Lower lobe of right lung (tissue), 2 donors: Measurements from ENCODE around the gene MYRF. TPM values are rescaled to one million over a fixed set of nuclear protein-coding genes. Genes with fewer than 3 reads are reported as not detected.

ENCODE experiments used
- ATAC-seq, 2 donors: fragments of 200-7000 bp; cut with Tn5 transposase; one replicate each; pipeline ENCODE4 v1.9.1; 2020 to 2022; ENCODE audit warnings: mild to moderate bottlenecking in 2 of 2, moderate library complexity in 2 of 2
- DNase-seq: peaks from one replicate; pipeline ENCODE4 v3.0.0-alpha.2; 2020
- H3K27ac ChIP-seq: fragments of 200-600 bp; one replicate; pipeline ENCODE4 v1.8.0; 2022
- H3K27me3 ChIP-seq: fragments of 200-600 bp; one replicate; pipeline ENCODE4 v1.8.0; 2022; ENCODE audit warnings: low read depth
- H3K36me3 ChIP-seq: fragments of 200-600 bp; one replicate; pipeline ENCODE4 v1.8.0; 2022; ENCODE audit warnings: mild to moderate bottlenecking
- H3K4me1 ChIP-seq: fragments of 200-600 bp; one replicate; pipeline ENCODE4 v1.8.0; 2022
- H3K4me3 ChIP-seq: fragments of 200-600 bp; one replicate; pipeline ENCODE4 v1.8.0; 2022; ENCODE audit warnings: mild to moderate bottlenecking
- H3K9me3 ChIP-seq: fragments of 200-600 bp; one replicate; pipeline ENCODE4 v1.8.0; 2022
- intact Hi-C: fragments of 100-400 bp; cut with DNase I; formaldehyde crosslinking; loops from one replicate; pipeline ENCODE4 v1.11.0; 2022
- total RNA-seq: library from RNA; stranded (reverse); fragmentation: NEBNext Ultra II Directional; extraction: Animal tissue kit (Norgen Biotek cat#: 25700); gene quantifications from one replicate; pipeline ENCODE4 v1.2.1, GENCODE V29; 2021
- TF ChIP-seq, protein P1 (sequence below): fragments of 200-600 bp; IDR thresholded peaks from one replicate; pipeline ENCODE4 v1.8.0; 2022; ENCODE audit warnings: antibody characterized with exemption, mild to moderate bottlenecking
- donor health status: DM: no; HTN: yes; CAD: no; lungs with severe emphysema.

MYRF gene
- total RNA-seq, 1 donor from 2014 or later, result 37.9 TPM

DNA sequence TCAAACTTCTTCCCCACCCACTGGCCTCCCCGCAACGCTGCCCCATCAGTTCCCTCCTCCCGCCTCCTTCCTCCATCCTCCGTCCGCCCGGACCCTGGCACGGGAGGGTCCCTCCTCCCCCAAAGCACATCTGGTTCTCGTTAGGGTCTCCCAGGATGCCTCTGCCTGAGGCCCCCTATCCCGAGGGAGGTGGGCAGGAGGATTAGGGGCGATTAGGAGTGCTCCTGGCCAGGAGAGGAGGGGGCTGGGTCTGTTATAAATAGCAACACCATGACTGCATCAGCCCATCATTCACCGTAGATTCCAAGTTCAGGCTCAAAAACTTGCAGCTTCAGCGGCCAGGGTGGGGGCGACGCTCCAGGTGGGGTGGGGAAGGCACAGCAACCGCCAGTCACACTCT is 10.4 kb downstream of the MYRF start:
- DNase-seq, result no peak
- H3K27ac ChIP-seq, result no peak overlapping the region

DNA sequence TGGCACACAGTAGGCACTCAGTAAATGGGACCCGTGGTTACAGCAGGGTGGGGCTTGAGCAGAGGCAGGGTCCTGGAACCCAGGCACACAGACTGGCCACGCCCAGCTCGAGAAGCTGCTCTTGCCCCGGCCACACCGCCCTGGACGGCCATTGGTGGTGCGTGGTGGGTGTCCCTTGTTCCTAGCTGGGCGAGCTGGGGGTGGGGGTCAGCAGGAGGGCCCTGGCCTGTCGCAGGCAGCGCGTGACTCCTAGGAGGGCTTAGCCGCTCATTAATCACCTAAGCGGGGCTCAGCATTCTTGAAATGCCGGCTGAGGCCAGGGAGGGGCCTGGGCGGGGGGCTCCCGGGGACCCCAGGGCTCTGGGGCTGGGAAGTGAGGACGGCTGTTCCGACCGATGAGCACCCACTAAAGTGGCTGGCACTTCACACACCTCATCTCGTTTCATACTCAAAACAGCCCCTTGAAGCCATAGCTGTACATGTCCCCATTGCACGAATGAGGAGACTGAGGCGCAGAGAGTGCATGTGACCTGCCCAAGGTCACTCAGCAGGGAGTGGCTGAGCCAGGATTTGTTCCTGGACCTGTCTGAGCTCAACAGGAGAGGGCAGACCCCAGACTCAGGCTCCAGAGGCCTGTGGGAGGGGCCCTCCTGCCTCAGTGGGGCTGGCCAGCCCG is 11.6 kb downstream of the MYRF start:
- Histone ChIP-seq H3K27me3 (peaks cover 10% of the 10 kb centered on the region), H3K36me3 (no peaks in the 10 kb centered on the region), H3K4me3 (no peak overlapping the region), H3K27ac (no peak overlapping the region), H3K9me3 (no peaks in the 10 kb centered on the region), H3K4me1 (no peaks in the 10 kb centered on the region)
- DNase-seq (no peak), ATAC-seq (no peak)
- intact Hi-C loops, result no loop called here
- TF ChIP-seq, protein P1, sequence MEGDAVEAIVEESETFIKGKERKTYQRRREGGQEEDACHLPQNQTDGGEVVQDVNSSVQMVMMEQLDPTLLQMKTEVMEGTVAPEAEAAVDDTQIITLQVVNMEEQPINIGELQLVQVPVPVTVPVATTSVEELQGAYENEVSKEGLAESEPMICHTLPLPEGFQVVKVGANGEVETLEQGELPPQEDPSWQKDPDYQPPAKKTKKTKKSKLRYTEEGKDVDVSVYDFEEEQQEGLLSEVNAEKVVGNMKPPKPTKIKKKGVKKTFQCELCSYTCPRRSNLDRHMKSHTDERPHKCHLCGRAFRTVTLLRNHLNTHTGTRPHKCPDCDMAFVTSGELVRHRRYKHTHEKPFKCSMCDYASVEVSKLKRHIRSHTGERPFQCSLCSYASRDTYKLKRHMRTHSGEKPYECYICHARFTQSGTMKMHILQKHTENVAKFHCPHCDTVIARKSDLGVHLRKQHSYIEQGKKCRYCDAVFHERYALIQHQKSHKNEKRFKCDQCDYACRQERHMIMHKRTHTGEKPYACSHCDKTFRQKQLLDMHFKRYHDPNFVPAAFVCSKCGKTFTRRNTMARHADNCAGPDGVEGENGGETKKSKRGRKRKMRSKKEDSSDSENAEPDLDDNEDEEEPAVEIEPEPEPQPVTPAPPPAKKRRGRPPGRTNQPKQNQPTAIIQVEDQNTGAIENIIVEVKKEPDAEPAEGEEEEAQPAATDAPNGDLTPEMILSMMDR, result no peak

More for the DNA sequence above, 10.4 kb downstream of the MYRF start:
- ATAC-seq, result no peak
- Histone ChIP-seq H3K27me3 (peaks cover 10% of the 10 kb centered on the region), H3K9me3 (no peaks in the 10 kb centered on the region), H3K4me1 (no peaks in the 10 kb centered on the region), H3K36me3 (no peaks in the 10 kb centered on the region), H3K4me3 (no peak overlapping the region)
- TF ChIP-seq, protein P1, result no peak
- intact Hi-C loops, result no loop called here

DNA sequence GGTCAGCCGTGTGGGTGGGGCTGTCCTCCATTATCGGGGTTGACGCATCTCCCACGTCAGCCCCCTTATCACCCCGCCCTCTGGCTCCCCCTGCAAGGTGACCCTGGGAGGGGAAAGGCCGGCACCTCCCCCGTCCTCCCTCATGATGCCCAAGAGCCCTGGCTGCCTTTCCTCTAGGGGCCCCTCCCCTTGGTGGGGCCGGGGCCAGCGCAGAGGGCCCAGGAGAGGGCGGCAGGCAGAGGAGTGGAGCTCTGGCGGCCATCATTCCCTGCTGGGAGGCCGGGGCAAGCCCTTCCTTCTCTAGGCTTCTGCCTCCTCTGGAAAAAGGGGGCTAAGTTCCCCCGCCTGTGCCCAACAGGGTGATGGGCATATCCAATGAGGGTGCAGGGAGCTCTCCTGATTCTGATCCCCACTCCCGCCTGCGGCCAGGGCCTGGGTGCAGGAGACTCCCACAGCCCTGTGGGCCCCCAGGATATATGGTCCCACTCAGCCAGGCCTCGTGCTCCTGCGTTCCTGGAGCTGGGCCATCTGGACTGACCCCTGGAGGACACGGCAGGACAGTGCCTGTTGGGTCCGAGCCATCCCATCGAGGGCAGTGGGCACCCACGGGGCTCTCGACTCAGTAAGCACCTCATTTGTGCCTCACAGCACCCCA is 12.3 kb downstream of the MYRF start:
- Histone ChIP-seq H3K9me3 (no peaks in the 10 kb centered on the region), H3K27me3 (peaks cover 10% of the 10 kb centered on the region), H3K4me1 (no peaks in the 10 kb centered on the region), H3K36me3 (no peaks in the 10 kb centered on the region), H3K27ac (peak overlapping the region; percentile 18), H3K4me3 (no peak overlapping the region)
- TF ChIP-seq, protein P1, result no peak
- DNase-seq (no peak), ATAC-seq (peak in 1 of 2 donors; percentile 50)
- intact Hi-C loops, result no loop called here

DNA sequence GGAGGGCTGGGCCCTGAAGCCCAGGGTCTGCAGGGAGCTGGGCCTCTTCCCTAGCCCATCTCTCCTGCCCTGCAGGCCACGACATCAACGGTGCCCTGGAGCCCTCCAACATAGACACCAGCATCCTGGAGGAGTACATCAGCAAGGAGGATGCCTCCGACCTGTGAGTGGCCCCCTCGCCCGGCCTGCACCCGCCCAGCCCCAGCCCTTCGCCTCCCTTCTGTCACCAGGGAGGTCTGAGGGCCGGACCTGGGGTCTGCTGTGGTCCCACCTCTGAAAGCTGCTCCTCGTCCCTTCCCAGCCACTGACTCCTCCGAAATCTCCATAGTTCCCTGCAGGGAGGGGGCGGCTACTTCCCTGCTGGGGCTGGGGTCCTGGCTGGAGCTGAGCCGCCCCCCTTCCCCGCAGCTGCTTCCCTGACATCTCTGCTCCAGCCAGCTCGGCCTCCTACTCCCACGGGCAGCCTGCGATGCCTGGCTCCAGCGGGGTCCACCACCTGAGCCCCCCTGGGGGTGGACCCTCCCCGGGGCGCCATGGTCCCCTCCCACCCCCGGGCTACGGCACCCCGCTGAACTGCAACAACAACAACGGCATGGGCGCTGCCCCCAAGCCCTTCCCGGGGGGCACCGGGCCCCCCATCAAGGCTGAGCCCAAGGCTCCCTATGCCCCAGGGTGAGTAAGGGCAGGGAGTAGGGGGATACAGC is 13.3 kb downstream of the MYRF start:
- intact Hi-C loops, result no loop called here
- TF ChIP-seq, protein P1, result no peak
- H3K4me1 ChIP-seq, result no peaks in the 10 kb centered on the region
- H3K27me3 ChIP-seq, result peaks cover 10% of the 10 kb centered on the region
- no peak overlapping the region for H3K4me3 ChIP-seq
- no peak for ATAC-seq
- peak overlapping the region; percentile 36 for H3K27ac ChIP-seq
- H3K36me3 ChIP-seq, result no peaks in the 10 kb centered on the region
- H3K9me3 ChIP-seq, result no peaks in the 10 kb centered on the region
- DNase-seq, result no peak

DNA sequence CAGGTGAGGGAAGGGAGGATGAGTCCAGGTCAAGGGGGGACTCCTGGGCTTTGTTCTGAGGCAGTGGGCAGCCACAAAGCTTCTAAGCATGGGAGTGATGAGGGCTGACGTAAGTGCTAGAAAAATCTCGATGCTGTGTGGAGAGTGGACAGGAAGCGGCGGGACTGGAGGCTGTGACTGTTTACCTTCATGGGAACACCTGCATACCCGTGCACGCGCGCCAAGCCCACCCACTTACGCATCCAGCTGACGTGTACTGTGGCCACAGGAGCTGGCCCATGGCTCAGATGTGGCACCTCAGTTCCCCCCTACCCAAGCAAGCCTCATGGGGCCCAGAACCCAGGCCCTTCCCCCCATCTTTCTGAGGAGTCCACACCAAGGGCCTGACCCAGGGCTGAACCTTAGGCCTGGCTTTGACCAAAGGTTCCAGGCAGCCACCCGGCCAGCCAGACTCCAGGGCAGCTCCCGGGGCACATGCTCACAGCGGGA is 14.0 kb downstream of the MYRF start:
- H3K4me3 ChIP-seq, result no peak overlapping the region

More for the DNA sequence above, 14.0 kb downstream of the MYRF start:
- DNase-seq, result peak; percentile 69
- H3K27me3 ChIP-seq, result peaks cover 10% of the 10 kb centered on the region
- intact Hi-C loops, result no loop called here
- H3K27ac ChIP-seq, result peak overlapping the region; percentile 18
- no peaks in the 10 kb centered on the region for H3K9me3 ChIP-seq
- H3K36me3 ChIP-seq, result no peaks in the 10 kb centered on the region
- TF ChIP-seq, protein P1, result no peak
- ATAC-seq, result peak; percentile 9 to 63
- H3K4me1 ChIP-seq, result no peaks in the 10 kb centered on the region
